Measurements from ENCODE around the gene RPL12.
A peak's percentile ranks its signal among the peaks of the same experiment; 100 is the strongest.

The RPL12 gene

DNA sequence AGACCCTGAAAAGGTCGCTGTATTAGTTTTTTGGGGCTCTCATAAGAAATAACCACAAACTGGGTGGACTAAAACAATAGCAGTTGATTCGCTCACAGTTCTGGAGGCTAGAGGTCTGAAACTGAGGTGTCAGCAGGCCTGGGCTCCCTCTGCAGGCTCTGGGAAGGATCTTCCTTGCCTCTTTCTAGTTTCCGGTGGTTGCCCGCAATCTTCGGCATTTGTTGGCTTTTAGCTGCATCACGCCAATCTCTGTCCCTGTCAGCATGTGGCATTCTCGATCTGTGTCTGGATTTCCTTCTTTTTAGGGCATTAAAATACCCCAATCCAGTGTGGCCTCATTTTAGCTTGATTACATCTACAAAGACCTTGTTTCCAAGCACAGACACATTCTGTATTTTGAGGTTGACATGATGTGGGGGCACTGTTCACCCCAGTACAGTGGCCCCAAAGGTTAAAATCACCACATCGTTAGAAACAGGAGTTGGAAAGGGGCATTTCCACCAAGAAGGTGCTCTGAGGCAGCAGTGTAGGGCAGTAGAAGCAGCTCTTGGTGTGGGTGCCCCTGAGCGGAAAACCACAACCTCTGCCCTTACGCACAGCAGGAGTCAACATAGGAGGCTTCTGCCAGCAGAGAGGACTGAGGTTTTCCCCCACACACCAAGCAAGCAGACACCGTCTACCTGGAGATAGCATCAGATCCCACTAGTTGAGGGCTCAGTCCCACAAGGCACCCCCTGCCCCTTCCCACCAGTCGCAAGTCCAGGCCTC, 13.5 kb downstream of the RPL12 start:
- DNase-seq: no peak

DNA sequence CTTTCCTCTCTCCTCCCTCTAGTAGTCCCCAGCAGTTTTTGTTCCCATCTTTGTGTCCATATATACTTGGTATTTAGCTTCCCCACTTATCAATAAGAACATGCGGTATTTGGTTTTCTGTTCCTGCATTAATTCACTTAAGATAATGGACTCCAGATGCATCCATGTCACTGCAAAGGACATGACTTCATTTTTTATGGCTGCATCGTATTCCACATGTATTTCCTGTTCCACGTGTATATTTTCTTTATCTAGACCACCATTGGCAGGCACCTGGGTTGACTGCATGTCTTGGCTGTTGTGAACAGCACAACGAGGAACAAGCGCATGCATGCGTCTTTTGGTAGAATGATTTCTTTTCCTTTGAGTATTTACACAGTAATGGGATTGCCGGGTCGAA, 20.8 kb downstream of the RPL12 start:
- DNase-seq: no peak

DNA sequence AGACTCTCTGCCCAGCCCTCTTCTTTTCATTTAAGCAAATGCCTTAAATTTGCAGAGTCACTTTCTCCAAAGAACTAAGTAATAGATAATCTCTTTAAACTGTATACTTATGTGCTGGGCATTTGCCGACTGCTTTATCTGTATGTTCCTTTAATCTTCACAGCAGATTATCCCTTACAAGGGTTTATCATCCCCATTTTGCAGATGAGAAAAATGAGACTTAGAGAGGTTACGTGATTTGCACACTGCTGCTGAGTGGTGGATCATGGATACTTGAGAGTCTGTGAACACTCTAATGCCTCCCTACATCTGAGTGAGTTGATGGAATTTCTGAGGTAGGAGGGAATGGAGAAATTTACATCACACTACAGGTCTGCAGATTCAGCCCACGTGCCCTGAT, 22.9 kb downstream of the RPL12 start:
- no peak for DNase-seq

DNA sequence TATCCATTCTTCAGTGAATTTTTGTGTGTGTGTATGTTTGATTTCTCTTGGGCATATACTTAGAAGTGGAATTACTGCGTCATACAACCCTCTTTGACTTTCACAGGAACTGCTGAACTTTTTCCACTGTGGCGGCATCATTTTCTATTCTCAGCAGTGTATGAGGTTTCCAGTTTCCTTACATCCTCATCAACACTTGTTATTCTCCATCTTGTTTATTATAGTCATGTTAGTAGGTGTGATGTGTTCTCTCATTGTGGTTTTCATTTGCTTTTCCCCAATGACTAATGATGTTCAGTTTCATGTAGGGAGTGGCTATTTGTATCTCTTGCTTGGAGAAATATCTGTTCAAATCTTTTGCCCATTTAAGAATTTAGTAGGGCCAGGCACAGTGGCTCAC, 24.4 kb downstream of the RPL12 start:
- peak; percentile 74 for DNase-seq

DNA sequence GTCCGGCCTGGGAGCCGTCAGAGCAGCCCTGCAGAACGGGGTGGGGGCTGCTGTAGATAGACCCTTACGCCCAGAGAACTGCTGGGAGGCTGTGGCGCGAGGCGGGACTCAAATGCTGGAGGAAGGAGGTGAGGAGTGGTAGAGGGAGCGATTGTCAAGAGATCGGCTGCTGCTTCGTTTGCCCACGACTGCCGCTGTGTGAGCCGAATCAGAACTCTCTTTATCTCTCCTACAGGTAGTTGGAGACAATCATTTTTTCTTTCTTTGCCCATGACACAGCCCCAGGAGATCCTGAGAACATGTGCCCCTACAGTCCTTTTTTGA, 26.6 kb downstream of the RPL12 start:
- peak; percentile 49 for DNase-seq

DNA sequence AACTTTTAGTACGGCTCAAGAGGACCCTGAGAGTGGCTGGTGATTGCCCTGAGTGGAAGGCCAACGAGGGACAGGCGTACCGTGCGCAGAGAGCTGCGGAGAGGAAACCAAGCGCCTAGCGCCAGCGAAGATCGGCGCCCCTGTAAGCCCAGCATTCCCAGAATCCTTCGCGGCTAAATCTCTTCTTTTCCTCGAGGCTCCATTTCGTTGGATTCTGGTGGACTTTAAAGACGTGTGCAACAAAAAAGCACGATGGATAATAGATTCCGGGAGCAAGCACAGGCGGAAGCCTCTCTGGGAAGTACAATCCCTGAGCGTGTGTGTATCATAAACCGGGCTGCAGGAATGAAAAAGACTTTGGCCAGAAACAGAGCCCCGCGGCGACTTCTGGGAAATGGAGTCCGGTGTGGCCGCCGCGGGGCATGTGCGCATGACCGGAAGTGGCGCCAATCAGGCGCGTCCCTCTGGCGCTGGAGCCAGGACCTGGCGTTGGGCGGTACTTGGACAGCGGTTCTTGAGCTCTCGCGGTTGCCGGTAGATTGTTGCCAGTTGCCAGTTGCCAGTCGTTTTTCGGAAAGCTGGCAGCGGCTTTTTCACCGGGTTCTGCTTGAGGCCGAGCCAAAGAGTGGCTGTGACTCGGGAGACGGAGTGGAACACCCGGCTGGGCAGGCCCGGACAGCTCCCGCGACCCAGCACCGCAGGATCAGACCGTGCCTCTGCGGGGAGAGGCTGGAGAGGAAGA, 27.1 kb downstream of the RPL12 start, which contains the start of gene ZNF79:
ZNF79 (plus strand) TSS at position 449 of the 742 bp plus-strand sequence. CDS start 406 bp downstream, outside the sequence.
- peak; percentile 94 for DNase-seq

DNA sequence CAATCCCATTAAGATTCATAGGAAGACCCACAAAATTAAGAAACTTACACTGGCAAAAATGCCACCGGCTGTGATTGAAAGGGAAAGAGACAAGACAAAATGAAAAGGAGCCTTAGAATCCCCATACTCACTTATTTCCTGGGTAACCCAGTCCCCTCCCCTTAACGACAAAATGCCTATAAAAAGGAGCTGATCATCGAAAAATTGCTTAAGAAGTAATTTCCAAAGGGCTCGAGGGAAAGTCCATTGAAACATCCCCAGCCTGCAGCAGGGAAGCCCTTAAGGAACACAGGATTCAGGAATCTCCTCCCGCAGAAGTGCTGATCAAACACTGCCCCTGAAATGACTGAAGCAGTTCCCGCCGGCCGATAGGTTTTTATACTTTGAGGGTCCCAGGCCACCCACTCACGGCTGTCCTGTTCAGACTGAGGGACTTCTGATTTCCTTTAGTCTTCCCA, 27.7 kb downstream of the RPL12 start:
- DNase-seq: no peak

DNA sequence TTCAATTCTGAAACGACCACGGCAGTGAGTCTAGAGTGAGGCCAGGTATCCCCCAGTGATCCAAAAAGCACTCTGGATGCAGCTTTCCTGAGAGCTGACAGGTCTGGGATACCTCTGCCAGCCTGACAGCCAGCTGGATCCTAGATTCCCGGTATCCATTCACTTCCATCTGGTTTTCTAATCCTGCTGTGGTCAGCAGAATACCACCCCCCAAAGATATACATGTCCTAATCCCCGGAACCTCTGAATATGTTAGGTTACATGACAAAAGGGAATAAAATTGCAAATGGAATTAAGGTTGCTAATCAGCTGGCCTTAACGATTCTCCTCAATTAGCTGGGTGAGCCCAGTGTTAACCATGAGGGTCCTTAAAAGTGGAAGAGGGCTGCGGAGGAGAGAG, 28.4 kb downstream of the RPL12 start:
- no peak for DNase-seq

DNA sequence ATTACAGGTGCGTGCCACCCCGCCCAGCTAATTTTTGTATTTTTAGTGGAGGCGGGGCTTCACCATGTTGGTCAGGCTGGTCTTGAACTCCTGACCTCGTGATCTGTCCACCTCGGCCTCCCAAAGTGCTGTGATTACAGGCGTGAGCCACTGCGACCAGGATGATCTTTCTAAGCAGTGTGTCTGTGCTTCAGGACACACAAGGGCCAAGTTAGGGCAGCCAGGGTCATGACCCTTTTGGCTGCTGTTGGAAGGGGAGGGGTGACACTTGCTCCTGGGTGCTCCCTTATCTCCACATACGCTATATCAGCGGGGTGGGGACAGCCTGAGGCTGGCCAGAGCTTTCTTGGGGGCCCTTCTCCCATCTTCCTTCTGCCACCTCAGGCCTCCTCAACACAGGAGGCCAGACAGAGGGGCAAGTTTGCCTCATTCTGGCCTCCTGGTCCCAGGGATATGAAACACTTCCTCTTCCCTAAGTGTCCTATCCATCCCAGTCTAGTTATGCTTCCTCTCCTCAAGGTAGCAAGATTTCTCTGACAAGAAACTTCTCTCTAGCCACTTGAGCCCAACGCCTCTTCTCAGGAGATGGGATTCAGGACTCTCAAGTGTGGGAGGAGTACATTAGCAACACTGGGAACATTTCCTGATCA, 28.9 kb downstream of the RPL12 start:
- no peak for DNase-seq

DNA sequence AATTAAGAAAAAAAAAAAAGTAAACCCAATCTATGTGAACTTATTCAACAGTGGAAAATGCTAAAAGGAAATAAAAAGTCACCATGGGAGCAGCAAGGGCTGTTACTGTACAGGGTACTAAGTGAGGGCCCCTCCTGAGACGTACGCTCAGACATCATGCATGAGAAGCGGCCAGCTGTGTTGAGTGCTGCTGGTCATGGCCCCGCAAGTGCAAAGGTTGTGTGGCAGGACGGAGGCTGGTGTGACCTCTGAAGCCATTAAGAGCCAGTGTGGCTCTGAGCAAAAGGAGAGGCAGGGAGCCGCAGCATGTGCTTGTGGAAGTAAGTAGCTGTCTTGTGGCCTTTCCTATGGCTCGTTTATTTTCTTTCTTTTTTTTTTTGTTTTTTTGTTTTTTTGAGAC, 30.1 kb downstream of the RPL12 start:
- DNase-seq: no peak

DNA sequence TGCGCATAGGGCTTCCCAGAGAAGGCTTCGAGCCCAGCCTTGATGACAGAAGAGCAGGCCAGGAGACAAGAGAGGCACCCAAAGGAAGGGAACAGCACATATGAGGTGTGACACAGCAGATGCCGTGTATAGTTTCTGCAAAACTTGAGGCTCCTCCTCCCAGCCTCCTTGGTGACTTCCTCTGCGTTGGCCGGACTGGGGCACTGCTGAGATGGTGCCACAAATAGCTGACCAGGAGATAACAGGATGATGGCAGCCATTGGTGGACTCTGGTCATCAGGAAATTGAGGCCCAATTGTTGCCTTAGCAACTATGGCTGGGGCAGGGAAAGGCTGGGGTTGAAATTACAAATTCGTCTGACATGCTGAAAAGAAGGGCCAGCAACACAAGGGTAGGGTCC, 31.9 kb downstream of the RPL12 start:
- DNase-seq: no peak

DNA sequence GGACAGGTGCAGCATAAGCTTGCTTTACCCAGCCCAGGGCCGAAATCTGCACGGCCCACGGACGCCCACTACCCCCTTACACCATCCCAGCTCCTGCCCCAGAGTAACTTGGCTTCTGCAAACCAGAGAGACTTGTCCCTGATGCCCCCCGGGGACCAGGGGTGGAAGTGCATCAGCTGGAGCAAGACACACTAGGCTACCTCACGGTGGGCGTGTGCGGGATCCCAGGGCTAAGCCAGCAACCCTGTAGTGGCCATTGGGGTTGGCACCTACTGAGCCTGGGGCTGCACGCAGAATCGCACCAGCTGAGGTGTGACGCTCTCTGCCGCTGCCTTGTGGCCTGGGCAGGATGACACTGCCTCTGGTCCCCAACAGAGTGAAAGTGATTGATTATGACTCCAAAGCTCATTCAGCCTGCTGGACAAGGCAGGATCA, 33.2 kb downstream of the RPL12 start:
- peak; percentile 47 for DNase-seq

DNA sequence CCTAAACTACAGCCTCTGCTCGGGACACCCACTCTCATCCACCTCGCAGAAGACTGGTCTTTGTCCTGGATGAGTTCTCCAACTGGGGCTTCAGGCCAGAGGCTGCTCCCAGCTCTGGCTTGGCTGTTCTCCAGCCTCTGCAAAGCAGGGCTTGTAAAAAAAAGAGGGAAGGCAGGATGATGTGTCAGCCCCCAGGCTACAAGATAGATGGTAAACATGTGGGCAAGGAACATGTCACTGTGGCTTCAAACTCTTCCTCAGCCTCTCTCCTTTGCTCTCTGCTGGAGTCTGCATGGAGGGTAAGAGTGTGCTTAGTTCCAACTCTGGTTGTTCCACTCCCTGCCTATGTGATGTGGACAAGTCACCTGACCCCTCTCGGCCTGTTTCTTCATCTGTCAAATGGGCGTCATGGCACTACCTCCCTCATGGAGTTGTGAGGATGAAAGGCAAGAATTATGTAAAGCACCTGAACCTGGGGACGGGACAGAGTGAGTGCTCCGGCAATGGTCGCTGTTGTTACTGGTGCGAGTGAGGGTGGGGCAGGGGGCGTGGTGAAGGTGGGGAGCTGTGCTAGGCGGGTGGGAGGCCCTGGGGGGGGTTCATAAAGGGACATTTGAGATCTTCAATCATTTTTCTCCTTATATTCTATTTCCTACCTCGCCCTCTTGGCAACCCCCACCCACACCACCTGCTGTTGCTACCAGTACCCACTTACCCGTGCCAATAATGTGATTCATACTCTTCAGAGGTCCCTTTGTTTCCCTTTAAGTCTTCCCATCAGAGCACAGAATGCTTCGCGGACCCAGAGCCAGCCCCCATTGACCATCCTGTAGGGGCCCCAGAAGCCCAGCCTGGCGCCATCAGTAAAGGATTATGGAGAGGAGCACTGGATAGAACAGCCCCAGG, 33.8 kb downstream of the RPL12 start:
- no peak for DNase-seq

DNA sequence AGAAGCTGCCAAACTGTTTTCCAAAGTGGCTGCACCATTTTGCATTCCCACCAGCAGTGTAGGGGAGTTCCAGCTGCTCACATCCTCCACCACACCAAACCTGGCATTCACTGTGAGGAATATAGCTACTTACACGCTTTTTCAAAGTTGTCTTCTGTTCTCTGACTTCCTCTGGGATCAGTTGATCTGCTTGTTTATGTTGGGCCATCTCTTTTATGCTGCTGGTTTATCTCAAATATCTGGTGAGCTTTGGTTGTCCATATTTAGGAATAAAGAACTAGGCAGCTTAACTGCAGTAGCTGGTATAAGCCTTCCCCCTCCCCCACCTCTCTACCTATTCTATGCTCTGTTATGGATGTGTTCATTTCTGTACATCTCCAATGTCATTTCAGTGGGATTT, 35.5 kb downstream of the RPL12 start:
- no peak for DNase-seq

DNA sequence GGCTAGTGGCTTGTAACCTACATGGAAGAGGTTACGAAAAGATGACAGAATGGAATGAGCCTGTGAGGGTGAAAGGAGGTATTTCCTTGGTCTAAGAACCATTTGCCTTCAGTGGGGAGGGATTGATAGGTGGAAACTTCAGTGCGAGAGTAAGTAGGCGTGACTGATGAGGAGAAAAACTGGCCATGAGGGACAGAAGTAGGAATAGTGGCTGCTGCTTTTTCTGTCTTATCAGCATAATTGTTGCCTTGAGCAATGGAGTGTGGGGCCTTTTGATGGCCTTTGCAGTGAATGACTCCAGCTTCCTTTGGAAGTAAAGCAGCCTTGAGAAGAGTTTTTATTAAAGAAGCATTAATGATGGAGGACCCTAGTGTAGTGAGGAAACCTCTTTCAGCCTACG, 36.1 kb downstream of the RPL12 start:
- DNase-seq: no peak

DNA sequence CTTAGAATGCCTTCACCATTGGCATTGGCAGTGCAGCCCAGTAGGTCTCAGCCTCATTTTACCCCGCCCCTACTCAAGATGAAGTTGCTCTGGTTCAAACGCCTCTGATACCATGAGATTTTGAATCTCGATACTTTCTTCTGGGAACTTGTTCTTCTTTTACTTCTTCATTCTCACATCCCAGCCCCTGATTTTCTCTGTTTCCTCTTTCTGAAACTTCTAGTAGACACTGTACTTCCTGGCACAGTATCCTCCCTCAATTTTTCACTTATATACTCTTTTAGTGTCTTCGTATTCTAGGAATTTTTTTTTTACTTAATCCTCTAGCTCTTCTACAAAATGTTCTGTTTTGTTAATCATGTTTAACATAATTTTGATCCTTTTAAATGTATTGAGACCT, 40.1 kb downstream of the RPL12 start:
- DNase-seq: no peak

DNA sequence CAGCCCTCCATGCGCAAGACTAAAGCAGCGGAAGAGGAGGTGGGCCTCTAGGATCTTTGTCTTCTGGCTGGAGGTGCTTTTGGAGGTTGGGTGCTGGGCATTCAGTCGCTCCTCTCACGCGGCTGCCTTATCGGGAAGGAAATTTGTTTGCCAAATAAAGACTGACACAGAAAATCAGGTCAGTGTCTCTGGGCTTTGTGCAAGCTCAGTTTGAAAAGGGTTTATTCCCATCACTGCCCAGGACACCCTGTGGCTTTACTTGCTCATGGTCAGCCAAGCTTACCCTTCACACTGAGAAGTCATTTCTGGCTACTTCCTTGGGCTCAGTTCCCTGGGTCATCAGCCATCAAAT, 43.7 kb downstream of the RPL12 start:
- no peak for DNase-seq

DNA sequence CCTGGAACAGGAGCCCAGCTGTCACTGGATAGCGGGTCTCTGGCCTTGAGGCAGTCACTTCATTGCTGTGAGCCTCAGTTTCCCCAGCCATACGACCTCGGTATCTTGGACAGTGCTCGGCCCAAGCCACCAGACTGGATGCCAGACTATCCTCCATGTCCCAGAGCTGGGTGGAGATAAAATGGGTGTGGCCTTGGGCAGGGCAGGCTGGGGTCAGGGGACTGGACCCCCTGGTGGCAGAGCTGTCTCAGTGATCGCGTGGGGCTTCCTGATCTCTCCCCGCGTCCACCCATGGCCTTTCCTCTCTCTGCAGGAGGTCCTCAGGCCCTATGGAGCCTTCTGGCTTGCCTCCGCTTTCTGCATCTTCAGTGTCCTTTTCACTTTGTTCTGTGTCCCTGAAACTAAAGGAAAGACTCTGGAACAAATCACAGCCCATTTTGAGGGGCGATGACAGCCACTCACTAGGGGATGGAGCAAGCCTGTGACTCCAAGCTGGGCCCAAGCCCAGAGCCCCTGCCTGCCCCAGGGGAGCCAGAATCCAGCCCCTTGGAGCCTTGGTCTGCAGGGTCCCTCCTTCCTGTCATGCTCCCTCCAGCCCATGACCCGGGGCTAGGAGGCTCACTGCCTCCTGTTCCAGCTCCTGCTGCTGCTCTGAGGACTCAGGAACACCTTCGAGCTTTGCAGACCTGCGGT, 44.3 kb downstream of the RPL12 start:
- DNase-seq: no peak

DNA sequence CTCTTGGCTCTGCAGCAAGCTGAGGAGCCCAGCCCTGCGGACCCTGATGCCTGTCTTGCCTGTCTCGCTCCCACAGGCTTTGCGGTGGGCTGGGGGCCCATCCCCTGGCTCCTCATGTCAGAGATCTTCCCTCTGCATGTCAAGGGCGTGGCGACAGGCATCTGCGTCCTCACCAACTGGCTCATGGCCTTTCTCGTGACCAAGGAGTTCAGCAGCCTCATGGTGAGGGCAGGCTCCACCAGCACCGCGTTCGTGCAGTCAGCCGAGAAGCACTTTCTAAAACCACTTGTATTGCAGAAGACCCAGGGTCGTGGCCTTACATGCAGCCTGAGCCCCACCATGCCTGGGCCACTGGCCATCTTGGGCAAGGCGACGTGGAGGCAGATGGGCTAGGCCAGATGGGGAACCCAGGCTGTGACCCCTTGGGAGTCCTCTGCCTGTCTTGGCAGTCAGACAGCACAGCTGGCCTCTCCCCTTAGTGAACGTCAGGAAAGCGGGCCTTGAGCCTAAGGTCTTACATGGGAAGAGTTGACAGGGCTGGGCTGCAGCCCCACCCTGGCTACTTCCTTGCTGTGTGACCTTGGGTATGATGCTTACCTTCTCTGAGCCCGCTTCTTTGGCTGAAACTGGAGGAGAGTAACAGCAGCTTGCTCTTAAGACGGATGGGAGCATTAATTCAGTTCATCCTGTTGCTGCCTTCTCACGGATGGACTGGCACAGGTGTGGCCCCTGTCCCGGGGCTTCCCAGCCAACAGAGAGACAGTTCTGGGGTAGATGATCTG, 45.7 kb downstream of the RPL12 start:
- no peak for DNase-seq

DNA sequence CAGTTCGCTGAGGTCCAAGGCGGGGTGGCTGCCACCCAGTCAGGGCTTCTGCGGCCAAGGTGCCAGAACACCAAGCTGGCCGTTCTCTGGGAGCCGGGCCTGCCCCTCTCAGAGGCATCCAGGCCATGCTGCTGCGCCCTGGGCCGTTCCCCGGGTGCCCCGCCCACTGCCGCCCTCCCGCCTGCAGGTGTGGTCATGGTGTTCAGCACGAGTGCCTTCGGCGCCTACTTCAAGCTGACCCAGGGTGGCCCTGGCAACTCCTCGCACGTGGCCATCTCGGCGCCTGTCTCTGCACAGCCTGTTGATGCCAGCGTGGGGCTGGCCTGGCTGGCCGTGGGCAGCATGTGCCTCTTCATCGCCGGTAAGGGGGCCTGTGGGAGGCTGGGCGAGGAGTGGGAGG, 46.6 kb downstream of the RPL12 start:
- no peak for DNase-seq

DNA sequence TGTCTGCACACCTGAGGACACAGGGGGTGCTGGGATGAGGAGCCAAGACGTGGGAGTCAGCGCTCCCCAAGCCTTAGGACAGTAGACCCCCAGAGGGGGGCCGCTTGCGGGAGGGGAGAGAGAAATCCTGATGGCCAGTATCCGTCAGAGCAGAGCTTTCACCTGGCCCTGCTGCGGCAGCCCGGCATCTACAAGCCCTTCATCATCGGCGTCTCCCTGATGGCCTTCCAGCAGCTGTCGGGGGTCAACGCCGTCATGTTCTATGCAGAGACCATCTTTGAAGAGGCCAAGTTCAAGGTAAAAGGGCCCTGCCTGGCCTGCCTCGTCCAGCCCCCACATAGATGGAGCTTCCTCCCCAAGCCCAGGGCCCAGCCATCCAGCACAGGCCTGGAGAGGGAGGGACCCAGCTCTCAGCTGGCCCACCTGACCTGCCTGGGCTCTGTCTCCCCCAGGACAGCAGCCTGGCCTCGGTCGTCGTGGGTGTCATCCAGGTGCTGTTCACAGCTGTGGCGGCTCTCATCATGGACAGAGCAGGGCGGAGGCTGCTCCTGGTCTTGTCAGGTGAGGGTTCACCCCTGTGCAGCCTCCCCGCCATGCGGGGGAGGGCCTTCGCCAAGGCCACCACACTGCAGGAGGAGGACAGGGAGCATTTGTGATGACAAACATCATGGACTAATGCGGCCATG, 47.6 kb downstream of the RPL12 start:
- DNase-seq: no peak

Data from stimulated activated CD4-positive, alpha-beta T cell treated with anti-CD3 and anti-CD28 coated beads, Interleukin-4, amount 100 ng/mL, for 24 hours (primary cell).